Mucosa of gallbladder (tissue), 1 donor: ENCODE measurements around the gene SLC25A19. TPM values are rescaled to one million over a fixed set of nuclear protein-coding genes. Genes with fewer than 3 reads are reported as not detected.
"Not testable (repeated sequence)": the region's sequence is repeated elsewhere in the genome, so short reads cannot be mapped to it uniquely, and the experiment has no call there.

Experiments
- DNase-seq: peaks from one replicate; pipeline ENCODE4 v3.0.0-alpha.2; 2020; ENCODE audit warnings: low spot score
- total RNA-seq: library from RNA; stranded (reverse); gene quantifications from one replicate; pipeline ENCODE4 v1.2.1, GENCODE V29; 2021
- donor health status: DM: no; HTN: no; CAD: no.

The SLC25A19 gene
- total RNA-seq, 1 donor from 2014 or later: 17.0 TPM

DNA sequence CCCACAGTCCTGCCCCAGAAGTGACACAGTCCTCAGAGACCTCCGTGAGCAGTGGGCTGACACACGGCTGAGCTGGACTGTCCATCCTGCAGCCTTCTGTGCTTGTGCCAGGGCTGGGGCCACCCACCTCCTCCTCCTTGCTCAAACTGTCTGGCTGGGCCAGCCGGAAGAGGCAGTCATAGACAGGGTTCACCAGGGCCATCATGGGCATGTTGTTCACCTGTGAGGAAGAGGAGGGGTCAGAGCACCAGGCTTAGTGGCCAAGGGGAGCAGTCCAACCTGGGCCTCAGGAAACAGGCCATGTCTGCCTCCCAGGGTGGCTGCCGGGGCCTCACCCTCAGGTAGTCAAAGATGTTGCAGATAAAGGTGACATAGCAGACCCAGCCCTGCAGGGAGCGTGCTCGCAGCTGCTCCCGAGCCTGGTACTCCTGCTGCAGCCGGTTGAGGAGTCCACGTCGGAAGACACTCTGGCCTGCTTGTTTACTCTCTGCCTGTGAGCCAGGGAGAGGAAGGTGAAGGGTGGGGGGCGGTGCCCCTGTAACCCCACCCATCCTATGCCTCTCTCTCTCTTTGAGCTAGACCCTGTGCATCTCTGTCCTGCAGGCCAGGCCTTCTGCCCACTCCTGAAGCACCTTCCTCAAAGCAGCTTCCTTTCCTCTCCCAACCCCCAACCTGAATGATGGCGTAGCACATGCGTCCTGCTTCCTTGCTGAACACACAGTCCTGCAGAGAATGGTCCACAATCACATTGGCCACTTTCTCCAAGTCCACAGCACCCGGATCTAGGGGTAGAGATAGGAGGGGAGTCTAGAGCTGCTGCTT is 21.6 kb downstream of the SLC25A19 start:
- DNase-seq: no peak

DNA sequence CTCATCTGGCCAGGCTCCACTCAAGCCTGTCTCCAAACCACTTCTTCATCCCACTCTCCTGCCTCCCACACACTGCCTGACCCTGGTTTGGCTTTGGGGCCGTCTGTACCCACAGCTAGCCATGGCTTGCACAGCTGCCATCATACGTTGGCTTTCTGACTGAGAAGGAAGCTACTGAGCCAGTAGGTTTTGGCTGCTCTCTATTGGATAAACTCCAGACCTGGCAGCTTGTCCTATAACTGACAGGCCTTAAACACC is 22.2 kb downstream of the SLC25A19 start:
- DNase-seq: no peak

GRCh38 chr17:75266316-75267152 is 22.7 kb downstream of the SLC25A19 start:
- DNase-seq: no peak

GRCh38 chr17:75265614-75266315 is 23.5 kb downstream of the SLC25A19 start:
- DNase-seq: no peak

GRCh38 chr17:75263055-75263454 is 26.2 kb downstream of the SLC25A19 start:
- no peak for DNase-seq

DNA sequence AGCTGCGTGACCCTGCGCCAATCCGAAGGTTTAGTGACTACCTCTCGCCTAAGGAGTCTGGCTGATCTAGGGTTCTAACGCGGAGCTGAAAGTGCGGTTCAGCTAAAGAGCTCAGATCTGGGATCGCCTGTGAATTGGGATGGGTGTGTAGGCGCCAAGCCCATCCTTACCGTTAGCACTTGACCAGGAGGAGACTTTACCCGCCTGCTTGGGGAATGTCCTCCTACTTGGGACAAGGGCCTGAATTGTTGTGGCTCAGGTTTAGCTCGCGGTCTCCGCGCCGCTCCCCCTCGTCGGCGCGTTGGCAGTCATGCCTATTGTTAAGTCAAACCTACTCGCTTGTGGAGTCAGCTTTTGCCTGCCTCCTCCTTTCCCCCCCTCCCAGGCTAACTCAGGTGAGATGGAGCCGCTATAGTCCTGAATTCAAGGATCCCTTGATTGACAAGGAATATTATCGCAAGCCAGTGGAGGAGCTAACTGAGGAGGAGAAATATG is 27.1 kb downstream of the SLC25A19 start:
- no peak for DNase-seq

DNA sequence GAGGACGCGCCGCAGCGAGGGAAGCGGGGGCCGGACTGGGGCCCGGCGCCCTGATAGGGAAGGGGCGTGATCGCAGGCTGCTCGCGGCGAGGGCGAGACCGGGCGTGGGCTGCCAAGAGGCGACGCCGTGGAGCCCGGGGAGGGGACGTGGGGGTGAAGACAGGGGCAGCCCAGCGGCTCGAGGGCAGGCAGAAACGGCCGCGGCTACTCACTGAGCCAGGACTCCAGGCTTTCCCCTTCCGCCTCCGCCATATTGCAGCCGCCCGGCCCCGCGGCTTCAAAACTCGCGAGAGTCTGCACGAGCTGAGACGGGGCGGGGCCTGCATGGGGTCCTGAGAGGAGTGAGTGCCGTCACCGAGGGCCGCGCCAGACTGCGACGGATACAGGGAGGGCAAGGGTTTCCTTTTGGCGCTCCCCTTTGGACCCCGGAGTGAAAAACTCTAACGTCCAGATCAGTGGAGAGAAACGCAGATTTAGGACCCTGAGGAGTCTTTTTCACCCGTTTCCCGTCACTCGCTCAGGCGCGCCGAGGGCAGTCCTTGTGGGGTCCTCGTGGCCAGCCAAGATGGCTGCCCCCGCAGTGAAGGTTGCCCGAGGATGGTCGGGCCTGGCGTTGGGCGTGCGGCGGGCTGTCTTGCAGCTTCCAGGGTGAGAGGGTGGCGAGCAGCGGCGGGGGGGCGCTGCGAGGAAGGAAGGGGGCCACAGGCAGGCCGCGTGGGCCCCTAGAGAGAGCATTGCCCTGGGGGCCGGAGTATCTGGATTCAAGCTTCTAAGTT is 27.7 kb downstream of the SLC25A19 start, which contains the start of the genes GGA3 and MRPS7:
Gene GGA3 (minus strand): TSS at position 271 of the 776 bp plus-strand sequence. CDS start 19 bp downstream, at position 252.
Gene MRPS7 (plus strand): TSS at position 544 of the 776 bp plus-strand sequence. CDS start 22 bp downstream, at position 566.
- DNase-seq: peak; percentile 96

DNA sequence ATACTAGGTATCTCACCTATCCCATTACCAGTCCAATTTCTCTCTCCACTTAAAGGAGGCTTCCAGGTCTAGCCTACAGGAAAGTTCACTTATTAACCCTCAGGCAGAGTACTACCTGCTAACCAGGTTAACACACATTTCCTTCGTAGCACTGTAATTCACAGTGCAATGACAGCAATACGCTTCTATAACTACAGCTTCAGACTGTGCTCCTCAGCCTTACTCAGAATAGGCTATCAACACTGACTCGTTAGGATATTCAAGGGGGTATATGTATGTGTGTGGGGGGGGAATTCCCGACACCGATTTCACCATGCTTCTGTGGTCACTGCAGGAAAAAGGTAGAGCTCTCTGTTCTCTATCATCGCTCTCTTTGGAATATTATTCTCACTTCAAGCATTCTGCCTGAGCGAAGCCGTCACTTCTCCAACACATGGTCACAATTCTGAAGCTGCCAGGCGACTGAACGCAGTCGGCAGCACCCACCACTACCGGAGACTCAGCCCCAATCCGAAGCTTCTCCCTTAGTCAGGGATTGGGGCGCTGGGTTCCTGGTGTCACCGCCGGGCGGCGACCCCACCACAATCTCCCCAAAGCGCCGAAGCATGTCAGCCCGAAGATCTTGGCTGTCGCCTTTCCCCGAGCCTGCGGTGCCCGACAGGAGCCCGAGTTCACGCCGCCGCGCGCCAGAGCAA is 28.4 kb downstream of the SLC25A19 start:
- no peak for DNase-seq

DNA sequence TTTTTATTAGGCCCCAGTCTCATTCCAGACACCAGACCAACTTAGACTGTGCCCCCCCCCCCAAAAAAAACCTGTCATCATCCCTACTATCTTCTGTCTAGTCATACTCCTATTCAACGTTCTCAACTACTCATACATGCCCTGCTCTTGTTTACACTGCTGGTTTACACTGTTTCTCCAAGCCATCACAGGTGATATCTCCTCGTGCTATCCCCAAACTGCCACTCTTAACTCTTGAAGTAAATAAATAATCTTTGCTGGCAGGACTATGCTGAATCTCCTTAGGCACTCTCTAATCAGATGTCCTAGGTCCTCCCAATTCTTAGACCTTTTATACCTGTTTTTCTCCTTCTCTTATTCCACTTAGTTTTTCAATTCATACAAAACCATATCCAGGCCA is 32.0 kb downstream of the SLC25A19 start:
- not testable (repeated sequence) for DNase-seq

DNA sequence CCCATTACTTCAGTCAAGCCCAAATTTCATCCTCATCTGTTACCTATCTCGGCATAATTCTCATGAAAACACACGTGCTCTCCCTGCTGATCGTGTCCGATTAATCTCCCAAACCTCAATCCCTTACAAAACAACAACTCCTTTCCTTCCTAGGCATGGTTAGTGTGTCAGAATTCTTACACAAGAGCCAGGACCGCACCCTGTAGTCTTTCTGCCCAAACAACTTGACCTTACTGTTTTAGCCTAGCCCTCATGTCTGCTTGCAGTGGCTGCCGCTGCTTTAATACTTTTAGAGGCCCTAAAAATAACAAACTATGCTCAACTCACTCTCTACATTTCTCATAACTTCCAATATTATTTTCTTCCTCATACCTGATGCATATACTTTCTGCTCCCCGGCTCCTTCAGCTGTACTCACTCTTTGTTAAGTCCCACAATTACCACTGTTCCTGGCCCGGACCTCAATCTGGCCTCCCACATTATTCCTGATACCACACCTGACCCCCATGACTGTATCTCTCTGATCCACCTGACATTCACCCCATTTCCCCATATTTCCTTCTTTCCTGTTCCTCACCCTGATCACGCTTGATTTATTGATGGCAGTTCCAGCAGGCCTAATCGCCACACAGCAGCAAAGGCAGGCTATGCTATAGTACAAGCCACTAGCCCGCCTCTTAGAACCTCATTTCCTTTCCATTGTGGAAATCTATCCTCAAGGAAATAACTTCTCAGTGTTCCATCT is 33.1 kb downstream of the SLC25A19 start:
- DNase-seq: not testable (repeated sequence)

DNA sequence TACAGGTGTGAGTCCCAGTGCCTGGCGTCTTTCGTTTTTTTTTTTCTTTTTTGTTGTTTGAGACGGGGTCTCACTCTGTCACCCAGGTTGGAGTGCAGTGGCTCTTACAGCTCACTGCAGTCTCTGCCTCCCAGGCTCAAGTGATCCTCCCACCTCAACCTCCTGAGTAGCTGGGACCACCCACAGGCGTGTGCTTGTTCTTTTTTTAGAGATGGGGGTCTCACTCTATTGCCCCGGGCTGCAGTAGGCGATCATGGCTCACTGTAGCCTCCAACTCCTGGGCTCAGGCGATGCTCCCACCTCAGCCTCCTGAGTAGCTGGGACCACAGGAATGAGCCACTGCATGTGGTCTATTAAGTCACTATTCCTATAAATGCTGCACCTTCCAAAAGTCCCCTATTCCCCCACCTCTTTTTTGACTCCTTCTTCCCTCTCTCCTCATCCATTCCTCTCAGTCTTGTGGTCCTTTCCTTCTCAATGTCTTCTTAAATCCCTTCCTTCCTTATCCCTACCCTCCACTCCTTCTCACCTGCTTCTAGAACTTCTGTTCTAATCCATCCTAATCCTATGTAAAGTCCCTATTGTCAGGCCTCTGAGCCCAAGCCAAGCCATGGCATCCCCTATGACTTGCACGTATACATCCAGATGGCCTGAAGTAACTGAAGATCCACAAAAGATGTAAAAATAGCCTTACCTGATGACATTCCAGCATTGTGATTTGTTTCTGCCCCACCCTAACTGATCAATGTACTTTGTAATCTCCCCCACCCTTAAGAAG is 37.0 kb downstream of the SLC25A19 start:
- no peak for DNase-seq

GRCh38 chr17:75250009-75250471 is 39.2 kb downstream of the SLC25A19 start:
- no peak for DNase-seq

GRCh38 chr17:75249564-75249963 is 39.7 kb downstream of the SLC25A19 start:
- no peak for DNase-seq

- no peak for DNase-seq
Observed at GRCh38 chr17:75246404-75246803, 42.8 kb downstream of the SLC25A19 start.

- no peak for DNase-seq
Observed at GRCh38 chr17:75245011-75245410, 44.2 kb downstream of the SLC25A19 start.

GRCh38 chr17:75244133-75244866 is 44.9 kb downstream of the SLC25A19 start:
- DNase-seq: no peak

DNA sequence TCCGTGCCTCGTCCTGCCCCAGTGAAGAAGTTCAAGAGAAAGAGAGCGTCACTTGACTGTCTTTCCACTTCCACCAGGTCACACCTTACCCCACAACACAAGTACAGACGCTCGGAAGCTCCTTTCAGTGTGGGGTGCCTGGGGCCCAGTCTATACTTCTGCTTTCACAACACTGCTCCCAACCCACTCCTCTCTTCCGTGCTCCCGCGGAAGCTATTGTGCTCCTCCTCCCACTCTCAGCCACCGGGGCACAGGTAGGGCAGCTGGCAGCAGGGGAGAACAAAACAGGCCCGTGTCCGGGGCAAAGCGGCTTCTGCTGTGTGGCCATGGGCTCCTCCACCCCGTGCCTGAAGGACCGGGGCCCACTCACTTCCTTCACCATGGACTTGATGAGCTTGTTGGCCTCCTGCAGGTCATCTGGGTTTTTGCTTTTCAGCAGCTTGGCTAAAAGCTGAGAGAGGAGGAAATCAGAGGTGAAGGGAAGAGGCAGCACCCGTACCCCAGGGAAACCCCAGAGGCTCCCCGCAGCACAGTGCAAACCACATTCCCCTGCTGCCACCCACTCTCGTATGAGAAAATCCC is 46.7 kb downstream of the SLC25A19 start:
- DNase-seq: no peak

DNA sequence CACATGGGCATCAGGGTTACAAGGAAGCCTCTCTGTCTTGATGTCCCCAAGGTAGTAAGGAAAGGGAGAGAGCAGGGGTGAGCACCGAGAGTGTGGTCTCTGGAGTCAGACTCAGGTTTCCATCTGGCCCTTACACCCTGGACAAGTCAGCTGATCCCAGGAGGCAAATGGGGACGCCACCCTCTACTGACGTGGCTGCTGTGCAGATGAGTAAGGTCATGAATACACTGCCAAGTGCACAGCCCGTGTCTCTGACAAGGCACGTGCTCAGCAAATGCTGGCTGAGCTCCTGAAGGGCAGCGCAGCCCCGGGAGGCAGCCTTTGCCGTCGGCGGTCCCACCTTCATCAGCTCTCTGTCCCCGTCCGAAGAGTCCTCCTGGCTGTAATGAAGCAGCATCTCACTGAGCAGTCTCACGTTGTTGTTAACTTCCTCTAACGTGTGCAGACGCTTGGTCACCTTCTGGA is 47.2 kb downstream of the SLC25A19 start:
- DNase-seq: no peak
